HG03457 (cell line): ENCODE data around the gene KIAA1217.
"Not testable (repeated sequence)": the region's sequence is repeated elsewhere in the genome, so short reads cannot be mapped to it uniquely, and the experiment has no call there.

Experiments used
- ATAC-seq: cut with Tn5 transposase; IDR thresholded peaks from one replicate; pipeline ENCODE4 v1.9.1; 2021; ENCODE audit warnings: moderate number of reproducible peaks; ENCODE audit not compliant: unreplicated experiment

KIAA1217 gene

GRCh38 chr10:24337723-24338122, 128.8 kb downstream of the KIAA1217 start:
- ATAC-seq = not testable (repeated sequence)

GRCh38 chr10:24339387-24339786, 130.4 kb downstream of the KIAA1217 start:
- ATAC-seq = no peak

- ATAC-seq = no peak
These were observed 131.5 kb downstream of the KIAA1217 start for GRCh38 chr10:24340446-24340845.

GRCh38 chr10:24340883-24341282, 131.9 kb downstream of the KIAA1217 start:
- no peak for ATAC-seq

- no peak for ATAC-seq
These were observed 132.4 kb downstream of the KIAA1217 start for GRCh38 chr10:24341371-24341770.

- no peak for ATAC-seq
These were observed 133.0 kb downstream of the KIAA1217 start for GRCh38 chr10:24341897-24342296.

- ATAC-seq = no peak
These were observed 134.7 kb downstream of the KIAA1217 start for GRCh38 chr10:24343686-24344085.

GRCh38 chr10:24344279-24344678, 135.3 kb downstream of the KIAA1217 start:
- ATAC-seq = no peak

GRCh38 chr10:24344695-24345463, 135.9 kb downstream of the KIAA1217 start:
- ATAC-seq = no peak

GRCh38 chr10:24346877-24347519, 138.1 kb downstream of the KIAA1217 start:
- ATAC-seq = no peak

- ATAC-seq = no peak
These were observed 140.6 kb downstream of the KIAA1217 start for GRCh38 chr10:24349379-24350001.

GRCh38 chr10:24350070-24350921, 141.4 kb downstream of the KIAA1217 start:
- ATAC-seq = no peak

GRCh38 chr10:24350922-24351225, 141.9 kb downstream of the KIAA1217 start:
- ATAC-seq = not testable (repeated sequence)

- no peak for ATAC-seq
These were observed 143.0 kb downstream of the KIAA1217 start for GRCh38 chr10:24351961-24352360.

- ATAC-seq = no peak
These were observed 143.5 kb downstream of the KIAA1217 start for GRCh38 chr10:24352399-24352798.

- no peak for ATAC-seq
These were observed 144.4 kb downstream of the KIAA1217 start for GRCh38 chr10:24353319-24353718.

GRCh38 chr10:24355056-24355688, 146.2 kb downstream of the KIAA1217 start:
- ATAC-seq = no peak

- ATAC-seq = no peak
These were observed 148.5 kb downstream of the KIAA1217 start for GRCh38 chr10:24357344-24358004.

- ATAC-seq = no peak
These were observed 149.1 kb downstream of the KIAA1217 start for GRCh38 chr10:24358022-24358421.
